Activated naive CD4-positive, alpha-beta T cell treated with anti-CD3 and anti-CD28 coated beads, Interleukin-2, amount 50 U/mL, for 16 hours (primary cell): ENCODE data around the gene DARS1.

Experiments used
- DNase-seq: peaks from one replicate; pipeline ENCODE4 v3.0.0-alpha.2; 2020

The DARS1 gene

GRCh38 chr2:135985018-135985825, at the start of gene DARS1:
TSS of gene DARS1 (minus strand) at chr2:135985626. CDS start at chr2:135985468, 158 bp downstream.
- peak; percentile 79 for DNase-seq

DNA sequence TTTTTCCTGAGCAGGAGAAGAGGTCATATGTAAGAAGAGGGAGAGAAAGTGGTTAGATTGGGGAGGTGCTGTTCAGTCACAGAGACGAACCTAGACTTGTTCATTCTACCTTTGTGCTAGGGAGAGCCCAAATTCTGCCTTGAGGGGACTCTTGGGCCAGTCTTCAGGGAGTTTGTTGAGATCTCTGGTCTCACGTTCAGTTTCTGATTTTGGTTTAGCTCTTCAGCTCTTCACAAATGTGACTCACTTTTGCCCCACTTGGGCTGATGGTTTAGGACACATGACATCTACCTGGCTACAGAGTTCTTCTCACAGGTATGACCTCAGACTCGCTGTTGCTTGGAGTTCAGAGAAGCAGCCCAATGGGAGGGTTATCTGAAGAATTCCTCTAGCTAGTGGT, 49.2 kb upstream of the DARS1 start:
- DNase-seq: no peak

- DNase-seq: no peak
Measured at GRCh38 chr2:136032817-136033535, 47.5 kb upstream of the DARS1 start.

DNA sequence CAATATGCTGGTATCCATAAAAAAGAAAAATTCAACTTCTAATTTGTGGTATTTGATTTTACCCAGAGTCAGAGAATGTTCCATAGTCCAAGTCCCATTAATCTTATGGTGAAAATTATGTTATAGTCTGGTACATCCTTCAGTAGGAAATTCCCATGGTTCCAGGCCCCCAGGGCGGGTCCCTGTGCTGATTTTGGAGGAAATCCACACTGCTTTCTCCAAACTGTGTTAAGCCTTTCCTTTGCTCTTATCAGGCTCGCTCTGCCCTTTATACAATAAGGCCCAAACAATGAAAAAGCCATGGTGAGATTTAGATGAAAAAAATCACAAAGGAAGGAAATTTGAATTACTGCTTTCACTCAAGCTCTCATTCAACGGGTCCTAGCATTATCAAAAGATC, 46.8 kb upstream of the DARS1 start:
- DNase-seq: no peak

DNA sequence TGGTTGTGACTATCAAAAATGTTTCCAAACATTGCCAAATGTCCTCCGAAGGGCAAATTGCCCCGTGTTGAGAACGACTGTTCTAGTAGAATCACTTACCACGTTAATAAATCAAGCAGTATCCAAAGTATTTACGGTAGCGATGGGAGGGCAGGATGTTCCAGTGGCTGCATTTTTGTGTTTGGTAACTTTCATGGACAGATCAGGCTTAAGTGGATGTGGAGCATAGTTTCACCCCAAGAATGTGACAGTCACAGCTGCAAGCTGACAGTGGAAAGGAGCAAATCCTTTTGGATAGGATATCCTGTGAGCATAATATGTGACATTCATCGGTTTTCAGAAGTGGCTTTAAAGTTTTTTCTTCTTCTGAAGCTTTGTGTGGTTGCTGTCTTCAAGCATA, 46.3 kb upstream of the DARS1 start:
- DNase-seq: no peak

- DNase-seq: no peak
Measured at GRCh38 chr2:136030406-136030805, 45.0 kb upstream of the DARS1 start.

DNA sequence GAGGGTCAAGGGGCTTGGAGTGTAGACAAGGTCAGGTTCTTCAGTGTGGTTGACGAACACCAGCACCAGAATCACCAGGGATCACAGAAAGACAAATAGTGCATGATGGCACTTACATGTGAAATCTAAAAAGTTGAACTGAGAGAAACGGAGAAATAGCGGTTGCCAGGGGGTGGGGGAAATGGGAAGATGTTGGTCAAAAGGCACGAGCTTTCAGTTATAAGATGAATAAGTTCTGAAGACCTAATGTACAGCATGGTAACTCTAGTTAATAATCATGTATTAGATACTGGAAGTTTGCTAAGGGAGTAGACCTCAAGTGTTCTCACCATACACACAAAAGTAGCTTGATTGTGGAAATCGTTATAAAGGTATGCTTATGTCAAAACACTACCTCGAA, 43.7 kb upstream of the DARS1 start:
- no peak for DNase-seq

GRCh38 chr2:136028001-136028400, 42.6 kb upstream of the DARS1 start:
- no peak for DNase-seq

- DNase-seq: no peak
Measured at GRCh38 chr2:136027112-136027511, 41.7 kb upstream of the DARS1 start.

GRCh38 chr2:136025057-136025973, 39.9 kb upstream of the DARS1 start:
- DNase-seq: peak; percentile 18

- DNase-seq: no peak
Measured at GRCh38 chr2:136024616-136025015, 39.2 kb upstream of the DARS1 start.

DNA sequence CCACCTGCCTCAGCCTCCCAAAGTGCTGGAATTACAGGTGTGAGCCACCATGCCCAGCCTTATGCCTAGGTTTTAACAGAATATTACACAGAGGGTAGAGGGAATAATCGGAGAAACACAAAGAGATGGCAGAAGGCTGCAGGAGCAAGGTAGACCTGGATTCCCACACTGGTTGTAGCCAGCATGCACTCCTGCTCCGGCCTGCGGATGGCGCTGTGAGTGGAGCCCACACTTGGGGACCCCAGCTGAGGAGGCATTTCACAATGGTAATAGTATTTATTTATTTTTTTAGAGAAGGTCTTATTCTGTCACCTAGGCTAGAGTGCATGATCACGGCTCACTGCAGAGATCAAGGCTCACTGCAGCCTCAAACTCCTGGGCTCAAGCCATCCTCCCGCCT, 38.8 kb upstream of the DARS1 start:
- DNase-seq: no peak

GRCh38 chr2:136023416-136023815, 38.0 kb upstream of the DARS1 start:
- no peak for DNase-seq

DNA sequence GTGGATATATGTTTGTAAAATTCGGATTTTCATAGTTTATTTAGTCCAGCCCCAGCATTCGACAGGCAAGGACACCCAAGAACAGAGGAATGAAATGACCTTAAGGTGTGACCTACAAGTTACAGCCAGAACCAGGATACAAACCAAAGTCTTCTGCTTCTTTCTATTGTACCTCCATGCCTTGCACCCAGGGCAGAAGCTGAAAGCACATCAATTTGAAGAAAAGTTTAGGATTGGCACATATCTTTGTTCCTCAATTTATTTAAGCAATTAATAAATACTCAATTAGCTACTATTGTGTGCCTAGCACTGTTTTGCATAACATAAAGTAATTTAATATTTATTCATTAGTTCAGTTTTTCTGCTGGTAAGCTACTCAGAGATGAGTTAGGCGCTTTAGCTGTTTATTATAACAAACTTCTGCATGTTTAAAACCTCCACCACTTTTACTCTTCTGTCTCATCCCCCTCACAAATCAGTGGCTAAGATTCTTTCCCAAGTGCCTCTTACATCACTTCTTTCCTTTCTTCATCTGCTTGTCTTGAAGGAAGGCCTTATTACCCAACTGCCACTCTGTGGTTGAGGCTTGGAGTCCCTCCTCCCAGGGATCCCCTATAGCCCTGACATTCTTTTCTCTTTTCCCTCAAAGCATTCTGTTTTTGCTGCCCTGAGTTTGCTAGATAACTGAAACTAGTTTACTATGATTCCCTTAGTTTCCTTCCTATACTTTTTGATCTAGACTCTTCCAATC, 37.1 kb upstream of the DARS1 start:
- no peak for DNase-seq

DNA sequence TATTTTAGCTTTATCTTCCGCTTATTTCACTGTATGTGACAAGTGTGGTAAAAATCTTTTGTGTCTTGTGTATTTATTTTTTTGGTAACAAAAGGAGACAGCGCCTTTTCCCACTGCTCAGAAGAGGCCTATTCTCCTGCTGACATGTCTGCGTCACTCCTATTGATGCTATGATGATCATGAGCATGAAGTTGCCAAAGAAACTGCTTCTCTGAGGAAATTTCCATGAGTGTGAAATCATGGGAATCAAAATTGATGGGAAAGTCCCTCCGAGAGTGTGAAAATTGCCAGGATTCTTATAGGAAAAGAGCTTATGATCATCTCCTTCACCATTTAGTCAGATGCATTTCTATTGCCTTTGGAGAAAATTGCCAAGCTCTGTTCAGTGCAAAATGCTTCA, 36.5 kb upstream of the DARS1 start:
- DNase-seq: no peak

DNA sequence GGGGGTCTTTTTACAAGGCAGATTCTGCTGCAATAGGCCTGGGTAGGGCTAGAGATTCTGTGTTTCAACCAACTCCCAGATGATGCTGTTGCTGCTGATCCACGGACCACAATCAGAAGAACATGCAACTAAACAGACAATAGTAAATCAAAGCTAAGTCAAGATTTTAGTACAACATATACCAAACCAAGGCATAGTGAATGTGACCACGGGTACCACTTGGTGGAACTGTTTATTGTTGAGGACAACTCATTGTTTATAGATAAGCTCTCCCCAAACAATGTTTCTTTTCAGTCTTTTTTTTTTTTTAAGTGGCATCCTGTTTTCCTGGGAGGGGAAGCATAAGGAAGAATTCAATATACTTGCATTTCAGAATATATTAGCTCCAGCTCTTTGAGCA, 36.0 kb upstream of the DARS1 start:
- no peak for DNase-seq

DNA sequence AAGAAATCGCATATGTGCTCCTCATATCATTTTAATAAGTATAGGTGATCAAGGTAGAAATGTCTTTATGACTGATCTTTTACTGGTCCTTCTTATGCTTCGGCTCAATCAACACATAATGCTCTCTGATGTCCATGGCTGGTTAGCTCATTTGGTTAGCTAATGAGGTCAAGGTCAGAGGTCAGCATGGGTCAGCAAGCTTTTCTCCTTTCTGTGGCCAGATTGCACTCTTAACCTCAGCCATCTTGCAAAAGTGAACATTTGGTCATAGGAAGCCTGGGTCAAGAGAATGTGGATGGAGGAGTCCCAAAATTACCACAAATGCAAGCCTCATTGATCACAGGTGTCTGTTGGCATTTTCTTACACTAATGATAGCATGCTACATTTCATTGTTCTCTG, 35.4 kb upstream of the DARS1 start:
- DNase-seq: no peak

DNA sequence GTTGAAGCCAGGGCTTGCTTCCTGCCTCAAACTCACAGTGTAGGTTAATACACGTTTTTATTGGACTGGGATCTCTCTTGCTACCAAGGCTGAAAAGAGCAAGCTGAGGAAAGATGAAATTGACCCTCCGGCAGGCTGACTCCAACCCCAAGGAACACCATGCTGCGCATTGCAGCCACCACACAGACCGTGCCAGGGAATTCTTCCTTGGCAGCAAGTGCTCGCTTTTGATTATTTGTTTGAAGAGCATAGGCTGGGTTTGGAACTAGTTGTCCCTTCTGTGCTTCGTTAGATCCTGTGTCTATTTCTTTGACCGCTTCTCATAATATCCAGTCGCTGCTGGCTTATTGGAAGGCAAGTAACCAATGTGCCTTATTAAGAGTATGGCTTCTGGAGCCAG, 34.4 kb upstream of the DARS1 start:
- DNase-seq: no peak

GRCh38 chr2:136019306-136019705, 33.9 kb upstream of the DARS1 start:
- DNase-seq: no peak

DNA sequence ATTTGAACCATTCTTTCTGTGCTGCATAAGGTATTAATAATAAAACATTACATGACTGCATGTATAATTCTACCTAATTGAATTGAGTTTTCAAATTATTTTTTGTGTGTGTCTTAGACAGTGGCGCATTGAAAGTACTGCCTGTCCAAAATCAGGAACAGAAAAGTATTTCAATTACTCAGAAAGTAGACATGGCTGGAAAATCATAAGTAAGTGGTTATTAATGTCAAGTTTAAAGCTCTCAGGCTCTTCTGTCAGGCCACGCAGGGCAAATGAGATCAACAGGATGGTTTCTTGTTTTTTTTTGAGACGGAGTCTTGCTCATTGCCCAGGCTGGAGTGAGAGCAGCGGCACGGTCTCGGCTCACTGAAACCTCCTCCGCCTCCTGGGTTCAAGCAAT, 32.4 kb upstream of the DARS1 start:
- DNase-seq: no peak

DNA sequence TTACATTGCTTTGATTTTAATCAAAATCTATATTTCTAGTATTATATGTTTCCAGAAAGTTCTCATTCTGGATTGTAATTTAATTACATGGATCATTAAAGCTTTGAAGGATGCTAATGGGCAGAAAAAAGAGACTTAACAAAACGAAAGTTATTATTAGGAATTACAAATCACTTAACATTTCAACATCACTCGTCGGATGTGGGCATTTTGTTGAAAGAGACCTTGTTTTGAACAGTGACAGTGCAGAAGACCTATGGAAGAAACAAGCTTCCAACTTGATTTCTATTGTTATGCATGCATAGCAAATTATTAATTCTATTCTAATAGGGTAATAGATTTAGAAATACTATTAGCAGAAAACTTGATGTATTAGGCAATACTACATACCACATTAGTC, 31.4 kb upstream of the DARS1 start:
- no peak for DNase-seq

DNA sequence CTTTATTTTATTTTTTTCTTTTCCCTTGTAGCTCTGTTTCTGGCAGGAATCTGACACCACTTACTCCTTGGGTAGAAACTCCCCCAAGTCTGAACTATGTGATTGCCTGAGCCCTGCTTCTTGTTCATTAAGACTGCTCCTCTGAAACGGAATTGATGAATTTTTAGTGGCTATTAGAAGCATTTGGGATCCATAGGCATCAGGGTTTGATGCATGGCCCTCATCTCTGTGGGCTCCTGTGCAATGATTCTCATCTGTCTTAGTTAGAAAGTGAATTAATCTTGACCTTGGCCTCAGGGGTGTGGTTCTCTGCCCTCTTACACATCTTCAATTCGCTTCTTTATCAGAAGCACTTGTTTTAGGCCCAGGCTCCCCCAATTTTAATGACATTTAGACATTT, 31.0 kb upstream of the DARS1 start:
- no peak for DNase-seq

- no peak for DNase-seq
Measured at GRCh38 chr2:136015699-136016098, 30.3 kb upstream of the DARS1 start.
